SU-DHL-6 (cell line): ENCODE data around the gene FGA.

Experiments
- EZH2phosphoT487 ChIP-seq: fragments of 200-600 bp; sonication (generic), shearing (Covaris generic); conservative IDR thresholded peaks from 2 replicates; pipeline ENCODE4 v1.6.1; 2018; ENCODE audit warnings: mild to moderate bottlenecking, antibody characterized with exemption, low read length, moderate library complexity, mixed read lengths
- TF ChIP-seq, protein P1 (sequence below): fragments of 200-600 bp; sonication (generic); IDR thresholded peaks from one replicate; pipeline ENCODE4 v1.5.1; 2017; ENCODE audit warnings: antibody characterized with exemption, mild to moderate bottlenecking, low read length, moderate library complexity; ENCODE audit not compliant: insufficient read depth, poor library complexity, severe bottlenecking

DNA sequence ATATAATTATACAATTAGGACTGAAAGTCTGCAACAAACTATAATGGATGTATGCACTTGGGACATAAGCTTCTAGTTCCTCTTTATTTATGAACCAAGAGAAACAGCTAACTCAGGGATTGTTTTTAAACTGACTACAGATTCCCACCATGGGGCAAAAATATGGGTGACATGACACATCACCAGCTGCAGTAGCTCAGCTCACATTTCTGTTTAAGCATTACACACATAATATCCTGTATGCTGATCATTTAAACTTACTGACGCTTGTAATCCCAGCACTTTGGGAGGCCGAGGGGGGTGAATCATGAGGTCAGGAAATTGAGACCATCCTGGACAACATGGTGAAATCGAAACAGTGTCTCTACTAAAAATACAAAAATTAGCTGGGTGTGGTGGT is 16.2 kb downstream of the FGA start:
- TF ChIP-seq, protein P1, sequence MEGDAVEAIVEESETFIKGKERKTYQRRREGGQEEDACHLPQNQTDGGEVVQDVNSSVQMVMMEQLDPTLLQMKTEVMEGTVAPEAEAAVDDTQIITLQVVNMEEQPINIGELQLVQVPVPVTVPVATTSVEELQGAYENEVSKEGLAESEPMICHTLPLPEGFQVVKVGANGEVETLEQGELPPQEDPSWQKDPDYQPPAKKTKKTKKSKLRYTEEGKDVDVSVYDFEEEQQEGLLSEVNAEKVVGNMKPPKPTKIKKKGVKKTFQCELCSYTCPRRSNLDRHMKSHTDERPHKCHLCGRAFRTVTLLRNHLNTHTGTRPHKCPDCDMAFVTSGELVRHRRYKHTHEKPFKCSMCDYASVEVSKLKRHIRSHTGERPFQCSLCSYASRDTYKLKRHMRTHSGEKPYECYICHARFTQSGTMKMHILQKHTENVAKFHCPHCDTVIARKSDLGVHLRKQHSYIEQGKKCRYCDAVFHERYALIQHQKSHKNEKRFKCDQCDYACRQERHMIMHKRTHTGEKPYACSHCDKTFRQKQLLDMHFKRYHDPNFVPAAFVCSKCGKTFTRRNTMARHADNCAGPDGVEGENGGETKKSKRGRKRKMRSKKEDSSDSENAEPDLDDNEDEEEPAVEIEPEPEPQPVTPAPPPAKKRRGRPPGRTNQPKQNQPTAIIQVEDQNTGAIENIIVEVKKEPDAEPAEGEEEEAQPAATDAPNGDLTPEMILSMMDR, result no peak
- TF ChIP-seq EZH2phosphoT487, result no peak
